ENCODE measurements around the gene KIF5B. TPM values are rescaled to one million over a fixed set of nuclear protein-coding genes. Genes with fewer than 3 reads are reported as not detected.

The KIF5B gene
- total and polyA plus RNA-seq, 2 of the 4 experiments (the other 2 are of a cell fraction) = 33.5 to 68.5 TPM

DNA sequence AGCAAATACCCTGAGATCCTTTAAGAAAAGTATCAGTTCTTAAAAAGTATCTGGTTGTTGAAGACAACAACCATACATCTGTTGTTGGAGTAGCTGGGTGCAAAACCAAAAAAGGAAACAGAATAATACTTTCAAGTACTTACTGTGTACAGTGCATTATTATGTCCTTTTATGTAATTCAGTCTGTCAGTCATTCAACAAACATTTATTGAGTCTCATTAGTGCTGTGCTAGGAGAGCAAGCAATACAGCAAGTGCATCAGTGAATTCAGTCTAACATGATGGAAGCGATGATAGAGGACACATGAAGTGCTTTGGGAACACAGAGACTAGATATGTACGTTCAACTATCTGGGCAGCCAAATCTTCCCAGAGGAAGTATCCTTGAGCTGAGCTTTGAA lies 37.4 kb upstream of the KIF5B start:
- H3K9me1 ChIP-seq (ENCODE audit: insufficient read depth, low read length) = no peaks in the 10 kb centered on the region
- 83% methylated on average over 1 of the region's 2 CpGs; no CpG with 5 or more reads in 1 of the 2 experiments for WGBS, 2 experiments (ENCODE audit: extremely low coverage in 2 of 2, insufficient read length in 1 of 2)
- H3K18ac ChIP-seq (ENCODE audit: low read depth, low read length) = no peak overlapping the region
- dilution Hi-C loops (cut with HindIII; ENCODE audit: low sequenced_read_pairs, unreplicated experiment) (no loop called here), intact Hi-C loops (cut with micrococcal nuclease) (no loop called here), in situ Hi-C loops (cut with MboI; ENCODE audit: low sequenced_read_pairs) (no loop called here)
- no peaks in the 10 kb centered on the region for H3K36me3 ChIP-seq (ENCODE audit: control insufficient read depth, insufficient read depth, low read length)
- H3K56ac ChIP-seq (ENCODE audit: extremely low read depth, insufficient read depth, low read length) = no peak overlapping the region
- H3K4ac ChIP-seq (ENCODE audit: low read depth, low read length) = no peak overlapping the region
- no peak overlapping the region for H2AK9ac ChIP-seq (replicated peaks; ENCODE audit: low read depth, low read length, poor library complexity)
- CTCF ChIA-PET = interaction anchor here (0.6 kb wide), 1 partner anchor 191 kb away, joined by 3 read pairs; no protein-coding TSS in a partner anchor
- no peak overlapping the region for H2BK120ac ChIP-seq (ENCODE audit: low read depth, low read length)
- no peak overlapping the region for H4K91ac ChIP-seq (ENCODE audit: insufficient read depth, low read depth, low read length)
- H3K4me2 ChIP-seq (ENCODE audit: low read depth, low read length) = no peak overlapping the region
- H3K4me3 ChIP-seq (ENCODE audit: insufficient read depth, low read depth, low read length) = no peak overlapping the region
- no peaks in the 10 kb centered on the region; the same call in 1 of the 2 replicates for H3K27me3 ChIP-seq (ENCODE audit: control insufficient read depth, insufficient read depth, low read length)
- no peak overlapping the region for H3K23ac ChIP-seq (ENCODE audit: low read depth, low read length)
- no peak overlapping the region for H3K14ac ChIP-seq (replicated peaks; ENCODE audit: low read depth, low read length)
- BruUV-seq (replicated peaks) = no TSS peak
- peaks cover 5% of the 10 kb centered on the region for H3K9me3 ChIP-seq (ENCODE audit: control insufficient read depth, insufficient read depth, low read length)
- H2BK20ac ChIP-seq (ENCODE audit: low read depth, low read length) = no peak overlapping the region
- TF ChIP-seq CEBPB (IDR thresholded peaks at IDR 0.05; ENCODE audit: low read depth, low read length) (no peak), MAFK (IDR thresholded peaks at IDR 0.05; ENCODE audit: low read depth, low read length) (no peak), CHD1 (IDR thresholded peaks at IDR 0.05; ENCODE audit: low read depth, low read length) (no peak), BHLHE40 (IDR thresholded peaks at IDR 0.05; ENCODE audit: low read depth, low read length) (no peak), SMC3 (IDR thresholded peaks at IDR 0.05; ENCODE audit: low read depth, low read length) (no peak), RCOR1 (IDR thresholded peaks at IDR 0.05; ENCODE audit: insufficient replicate concordance, low read length) (no peak), MXI1 (IDR thresholded peaks at IDR 0.05; ENCODE audit: borderline replicate concordance, low read depth, low read length) (no peak), POLR2A (IDR thresholded peaks at IDR 0.05; ENCODE audit: low read depth, low read length) (no peak), RFX5 (IDR thresholded peaks at IDR 0.05; ENCODE audit: low read depth, low read length) (no peak)
- TF ChIP-seq, protein P1, sequence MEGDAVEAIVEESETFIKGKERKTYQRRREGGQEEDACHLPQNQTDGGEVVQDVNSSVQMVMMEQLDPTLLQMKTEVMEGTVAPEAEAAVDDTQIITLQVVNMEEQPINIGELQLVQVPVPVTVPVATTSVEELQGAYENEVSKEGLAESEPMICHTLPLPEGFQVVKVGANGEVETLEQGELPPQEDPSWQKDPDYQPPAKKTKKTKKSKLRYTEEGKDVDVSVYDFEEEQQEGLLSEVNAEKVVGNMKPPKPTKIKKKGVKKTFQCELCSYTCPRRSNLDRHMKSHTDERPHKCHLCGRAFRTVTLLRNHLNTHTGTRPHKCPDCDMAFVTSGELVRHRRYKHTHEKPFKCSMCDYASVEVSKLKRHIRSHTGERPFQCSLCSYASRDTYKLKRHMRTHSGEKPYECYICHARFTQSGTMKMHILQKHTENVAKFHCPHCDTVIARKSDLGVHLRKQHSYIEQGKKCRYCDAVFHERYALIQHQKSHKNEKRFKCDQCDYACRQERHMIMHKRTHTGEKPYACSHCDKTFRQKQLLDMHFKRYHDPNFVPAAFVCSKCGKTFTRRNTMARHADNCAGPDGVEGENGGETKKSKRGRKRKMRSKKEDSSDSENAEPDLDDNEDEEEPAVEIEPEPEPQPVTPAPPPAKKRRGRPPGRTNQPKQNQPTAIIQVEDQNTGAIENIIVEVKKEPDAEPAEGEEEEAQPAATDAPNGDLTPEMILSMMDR (conservative IDR thresholded peaks at IDR 0.05; ENCODE audit: low read depth, low read length) = no peak
- TF ChIP-seq, protein P2, sequence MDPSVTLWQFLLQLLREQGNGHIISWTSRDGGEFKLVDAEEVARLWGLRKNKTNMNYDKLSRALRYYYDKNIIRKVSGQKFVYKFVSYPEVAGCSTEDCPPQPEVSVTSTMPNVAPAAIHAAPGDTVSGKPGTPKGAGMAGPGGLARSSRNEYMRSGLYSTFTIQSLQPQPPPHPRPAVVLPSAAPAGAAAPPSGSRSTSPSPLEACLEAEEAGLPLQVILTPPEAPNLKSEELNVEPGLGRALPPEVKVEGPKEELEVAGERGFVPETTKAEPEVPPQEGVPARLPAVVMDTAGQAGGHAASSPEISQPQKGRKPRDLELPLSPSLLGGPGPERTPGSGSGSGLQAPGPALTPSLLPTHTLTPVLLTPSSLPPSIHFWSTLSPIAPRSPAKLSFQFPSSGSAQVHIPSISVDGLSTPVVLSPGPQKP (IDR thresholded peaks at IDR 0.05; ENCODE audit: borderline replicate concordance, low read depth, low read length) = no peak
- TF ChIP-seq, protein P3, sequence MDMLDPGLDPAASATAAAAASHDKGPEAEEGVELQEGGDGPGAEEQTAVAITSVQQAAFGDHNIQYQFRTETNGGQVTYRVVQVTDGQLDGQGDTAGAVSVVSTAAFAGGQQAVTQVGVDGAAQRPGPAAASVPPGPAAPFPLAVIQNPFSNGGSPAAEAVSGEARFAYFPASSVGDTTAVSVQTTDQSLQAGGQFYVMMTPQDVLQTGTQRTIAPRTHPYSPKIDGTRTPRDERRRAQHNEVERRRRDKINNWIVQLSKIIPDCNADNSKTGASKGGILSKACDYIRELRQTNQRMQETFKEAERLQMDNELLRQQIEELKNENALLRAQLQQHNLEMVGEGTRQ (IDR thresholded peaks at IDR 0.05; ENCODE audit: low read depth, low read length) = no peak
- no peak overlapping the region for H3K27ac ChIP-seq (ENCODE audit: insufficient read depth, low read length)
- no peak overlapping the region for H2BK5ac ChIP-seq (ENCODE audit: low read depth, low read length, poor library complexity, severe bottlenecking)
- no peaks in the 10 kb centered on the region for H3K4me1 ChIP-seq (ENCODE audit: control insufficient read depth, insufficient read depth, low read length)
- no peak overlapping the region for H4K8ac ChIP-seq (ENCODE audit: low read depth in 2 of 2, low read length in 2 of 2)
- H3K79me1 ChIP-seq (ENCODE audit: low read depth in 1 of 2, low read length in 2 of 2) = no peaks in the 10 kb centered on the region
- POLR2A ChIA-PET (ENCODE audit: unreplicated experiment) = no interaction called here
- H2AK5ac ChIP-seq (ENCODE audit: low read depth, low read length) = no peak overlapping the region
- no peak overlapping the region for H2BK15ac ChIP-seq (ENCODE audit: low read depth, low read length)
- DNase-seq (no peak), ATAC-seq (ENCODE audit: low read depth) (no peak)
- H2AFZ ChIP-seq (replicated peaks; ENCODE audit: low read length, poor library complexity) = no peak overlapping the region
- H4K20me1 ChIP-seq (ENCODE audit: insufficient read depth, low read length) = no peaks in the 10 kb centered on the region
- H3K9ac ChIP-seq (ENCODE audit: low read depth, low read length) = no peak overlapping the region
- H4K5ac ChIP-seq (ENCODE audit: low read depth, low read length) = no peak overlapping the region
